ENCODE measurements around the gene NFYC.

GRCh38 chr1:40784141-40784770 lies 92.8 kb downstream of the NFYC start:
- TF ChIP-seq POLR2AphosphoS5 (IDR thresholded peaks at IDR 0.05; ENCODE audit: low read depth, low read length) (no peak), POLR2A (IDR thresholded peaks at IDR 0.05; ENCODE audit: low read depth, low read length) (no peak), POU2F2 (IDR thresholded peaks at IDR 0.05; ENCODE audit: low read depth, low read length) (no peak), TAF1 (IDR thresholded peaks at IDR 0.05; ENCODE audit: low read depth, low read length) (no peak), SPI1 (IDR thresholded peaks at IDR 0.05; ENCODE audit: low read depth, low read length) (no peak)
